ENCODE results near the gene SSU72.
"Not testable (repeated sequence)": the region's sequence is repeated elsewhere in the genome, so short reads cannot be mapped to it uniquely, and the experiment has no call there.

SSU72 gene

DNA sequence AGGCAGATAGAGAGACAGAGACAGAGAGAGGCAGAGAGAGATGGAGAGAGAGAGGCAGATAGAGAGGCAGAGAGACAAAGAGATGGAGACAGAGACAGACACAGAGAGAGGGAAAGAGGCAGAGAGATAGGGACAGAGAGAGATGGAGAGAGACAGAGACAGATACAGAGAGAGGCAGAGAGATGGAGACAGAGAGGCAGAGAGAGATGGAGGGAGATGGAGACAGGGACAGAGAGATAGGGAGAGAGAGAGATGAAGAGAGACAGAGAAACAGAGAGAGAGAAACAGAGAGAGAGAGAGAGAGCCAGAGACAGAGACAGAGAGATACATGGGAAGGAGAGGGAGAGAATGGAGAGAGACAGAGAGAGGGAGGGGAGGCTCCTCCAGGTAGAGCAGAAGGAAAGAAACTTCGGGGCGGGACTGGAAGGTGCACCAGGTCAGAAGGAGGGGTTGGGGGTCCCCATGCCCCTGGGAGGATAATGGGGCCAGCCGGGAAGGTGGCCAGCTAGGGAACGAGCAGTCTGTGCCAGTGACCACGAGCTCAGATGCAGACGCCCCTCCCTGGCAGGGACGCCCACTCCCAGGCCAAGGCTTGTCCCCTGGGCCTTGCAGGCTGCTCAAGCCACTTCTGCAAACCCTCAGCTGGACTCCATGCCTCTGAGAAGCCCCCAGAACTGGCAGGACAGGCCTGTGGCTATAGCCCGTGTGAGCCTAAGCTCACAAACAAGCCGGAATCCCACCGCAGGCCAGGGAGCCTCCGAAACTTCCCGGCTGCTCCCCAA is 22.0 kb upstream of the SSU72 start:
- no peak for DNase-seq (ENCODE audit: low read depth in 3 of 3, low spot score in 1 of 3)

DNA sequence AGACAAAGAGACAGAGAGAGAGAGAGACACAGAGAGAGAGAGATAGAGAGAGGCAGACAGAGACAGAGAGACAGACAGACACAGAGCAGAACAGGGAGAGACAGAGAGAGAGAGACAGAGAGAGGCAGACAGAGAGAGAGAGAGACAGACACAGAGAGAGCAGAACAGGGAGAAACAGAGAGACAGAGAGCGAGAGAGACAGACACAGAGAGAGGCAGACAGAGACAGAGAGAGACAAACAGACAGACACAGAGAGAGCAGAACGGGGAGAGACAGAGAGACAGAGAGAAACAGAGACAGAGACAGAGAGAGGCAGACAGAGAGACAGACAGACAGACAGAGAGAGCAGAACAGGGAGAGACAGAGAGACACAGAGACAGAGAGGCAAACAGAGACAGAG is 20.7 kb upstream of the SSU72 start:
- DNase-seq (ENCODE audit: low read depth in 3 of 3, low spot score in 1 of 3), result not testable (repeated sequence)

DNA sequence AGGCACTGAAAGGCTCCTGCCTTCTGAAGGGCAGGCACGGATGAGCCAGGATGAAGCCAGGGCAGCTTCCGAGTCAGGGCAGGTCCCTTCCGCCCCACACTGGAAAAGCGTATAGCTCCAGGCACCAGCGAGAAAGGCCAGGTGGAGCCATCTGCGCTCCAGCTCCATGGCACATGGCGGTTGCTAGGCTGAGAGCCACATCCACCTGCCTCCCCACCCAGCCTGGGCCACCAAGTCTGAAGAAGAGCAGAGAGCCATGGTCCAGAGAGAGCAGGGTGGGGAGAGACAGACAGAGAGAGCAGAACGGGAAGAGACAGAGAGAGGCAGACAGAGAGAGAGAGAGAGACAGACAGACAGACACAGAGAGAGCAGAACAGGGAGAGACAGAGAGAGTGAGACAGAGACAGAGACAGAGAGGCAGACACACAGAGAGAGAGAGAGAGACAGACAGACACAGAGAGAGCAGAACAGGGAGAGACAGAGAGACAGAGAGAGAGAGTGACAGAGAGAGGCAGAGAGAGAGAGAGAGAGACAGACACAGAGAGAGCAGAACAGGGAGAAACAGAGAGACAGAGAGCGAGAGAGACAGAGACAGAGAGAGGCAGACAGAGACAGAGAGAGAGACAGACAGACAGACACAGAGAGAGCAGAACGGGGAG is 20.1 kb upstream of the SSU72 start:
- no peak for DNase-seq (ENCODE audit: low read depth in 3 of 3, low spot score in 1 of 3)

DNA sequence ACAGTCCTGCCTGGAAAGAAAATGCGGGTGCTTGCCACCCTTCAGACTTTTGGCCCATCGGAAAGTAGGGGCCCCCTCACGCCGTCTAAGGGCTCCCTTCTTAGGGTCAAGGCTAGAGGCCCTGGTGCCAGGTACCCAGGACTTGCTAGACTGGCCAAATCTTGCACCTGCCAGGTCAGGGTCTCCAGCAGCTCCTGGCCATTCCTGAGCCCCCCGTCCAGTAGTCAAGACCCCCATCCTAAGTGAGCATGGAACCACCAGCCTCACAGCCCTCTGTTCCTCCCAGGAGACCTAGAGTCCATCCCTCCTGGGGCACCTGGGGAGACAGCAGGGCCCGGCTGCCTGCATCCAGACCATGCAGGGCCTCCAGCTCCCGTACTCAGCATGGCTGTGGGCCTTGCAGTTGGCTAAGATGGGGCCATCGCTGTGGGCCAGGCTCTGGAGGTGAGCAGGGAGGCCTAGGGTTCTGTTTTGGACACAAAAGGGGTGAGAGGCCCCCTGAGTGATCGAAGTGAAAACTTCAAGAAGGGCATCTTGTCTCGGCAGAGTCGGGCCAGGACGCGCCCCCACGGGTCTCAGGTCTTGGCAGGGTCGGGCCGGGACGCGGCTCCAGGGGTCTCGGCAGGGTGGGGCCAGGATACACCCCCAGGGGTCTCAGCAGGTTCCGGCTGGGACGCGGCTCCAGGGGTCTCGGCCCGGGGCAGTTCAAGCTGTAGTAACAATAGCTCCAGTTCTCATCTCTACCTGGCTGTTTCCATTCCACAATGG is 19.4 kb upstream of the SSU72 start:
- no peak for DNase-seq (ENCODE audit: low read depth in 3 of 3, low spot score in 1 of 3)

DNA sequence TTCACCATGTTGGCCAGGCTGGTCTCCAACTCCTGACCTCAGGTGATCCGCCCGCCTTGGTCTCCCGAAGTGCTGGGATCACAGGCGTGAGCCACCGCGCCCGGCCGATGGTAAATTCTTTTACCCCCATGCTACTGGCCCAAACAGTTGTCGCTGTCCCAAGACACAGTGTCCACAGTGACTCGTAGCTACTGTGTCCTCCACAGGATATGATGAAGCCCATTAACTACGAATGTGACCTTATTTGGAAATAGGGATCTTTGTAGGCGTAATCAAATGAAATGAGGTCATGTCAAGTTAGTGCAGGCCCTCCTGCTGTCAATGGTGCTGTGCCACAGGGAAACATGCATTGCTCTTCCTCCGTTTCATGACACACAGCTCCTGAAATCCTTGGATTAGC is 16.8 kb upstream of the SSU72 start:
- DNase-seq (ENCODE audit: low read depth in 3 of 3, low spot score in 1 of 3), result no peak

DNA sequence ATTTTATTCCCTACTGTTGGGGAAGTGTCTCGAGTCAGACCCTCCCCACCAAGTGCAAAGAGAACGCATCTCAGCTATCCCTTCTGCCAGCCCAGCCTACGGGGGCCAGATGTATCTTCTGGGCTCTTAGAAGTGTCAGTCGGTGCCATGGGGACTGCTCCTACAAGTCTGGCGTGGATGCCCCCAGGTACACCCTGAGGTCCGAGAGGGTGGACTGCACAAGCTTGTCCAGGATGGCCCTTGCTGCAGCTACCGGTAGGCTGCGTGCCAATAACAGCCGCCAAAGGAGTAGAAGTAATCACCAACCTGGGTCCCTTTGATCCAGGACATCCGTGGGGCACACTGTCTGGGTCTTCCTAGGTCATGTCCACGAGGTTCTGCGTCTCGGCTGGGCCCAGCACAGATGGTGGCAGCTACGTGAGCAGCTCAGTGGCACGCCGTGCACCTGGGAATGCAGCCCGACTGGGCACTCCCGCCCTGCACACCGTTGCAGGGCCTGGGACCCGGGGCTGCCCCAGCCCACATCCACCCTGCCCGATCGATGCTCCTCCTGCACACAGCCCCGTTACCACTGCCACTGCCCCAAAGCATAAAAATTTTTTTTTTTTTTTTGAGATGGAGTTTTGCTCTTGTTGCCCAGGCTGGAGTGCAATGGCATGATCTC is 8.8 kb upstream of the SSU72 start:
- DNase-seq (ENCODE audit: low read depth in 3 of 3, low spot score in 1 of 3), result no peak

DNA sequence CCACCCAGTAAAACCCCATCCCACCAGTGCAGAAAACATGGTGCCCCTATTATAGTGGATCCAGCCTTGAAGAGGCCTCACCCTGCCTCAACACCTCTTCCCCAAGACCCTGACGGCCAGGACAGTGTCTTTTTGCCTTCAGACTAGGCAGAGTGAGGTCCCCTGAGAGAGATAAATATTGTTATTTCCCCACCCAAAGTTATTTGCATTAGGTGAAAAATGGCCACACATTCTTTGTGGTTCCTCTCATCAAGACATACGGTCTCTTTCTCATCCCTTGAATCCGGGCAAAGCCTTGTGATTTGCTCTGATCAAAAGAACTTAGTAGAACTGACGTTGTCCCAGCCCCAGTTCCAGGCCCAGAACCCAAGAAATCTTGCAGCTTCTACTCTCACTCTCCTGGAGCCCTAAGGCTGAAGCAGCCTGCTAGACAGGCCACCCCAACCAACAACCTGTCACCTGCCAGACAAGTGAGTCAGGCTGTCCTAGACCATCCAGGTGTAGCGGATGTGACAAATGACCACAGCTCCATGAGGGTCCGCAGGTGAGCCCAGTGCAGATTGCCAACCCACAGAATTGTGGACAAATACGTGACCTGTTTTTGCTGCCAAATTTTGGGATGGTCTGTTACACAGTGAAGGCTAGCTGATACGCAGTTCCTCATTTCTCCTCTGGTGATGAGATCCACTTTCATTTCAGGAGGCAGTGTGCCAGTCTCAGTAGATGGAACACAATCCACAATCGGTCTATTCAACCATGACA is 8.1 kb upstream of the SSU72 start:
- DNase-seq (ENCODE audit: low read depth in 3 of 3, low spot score in 1 of 3), result no peak

DNA sequence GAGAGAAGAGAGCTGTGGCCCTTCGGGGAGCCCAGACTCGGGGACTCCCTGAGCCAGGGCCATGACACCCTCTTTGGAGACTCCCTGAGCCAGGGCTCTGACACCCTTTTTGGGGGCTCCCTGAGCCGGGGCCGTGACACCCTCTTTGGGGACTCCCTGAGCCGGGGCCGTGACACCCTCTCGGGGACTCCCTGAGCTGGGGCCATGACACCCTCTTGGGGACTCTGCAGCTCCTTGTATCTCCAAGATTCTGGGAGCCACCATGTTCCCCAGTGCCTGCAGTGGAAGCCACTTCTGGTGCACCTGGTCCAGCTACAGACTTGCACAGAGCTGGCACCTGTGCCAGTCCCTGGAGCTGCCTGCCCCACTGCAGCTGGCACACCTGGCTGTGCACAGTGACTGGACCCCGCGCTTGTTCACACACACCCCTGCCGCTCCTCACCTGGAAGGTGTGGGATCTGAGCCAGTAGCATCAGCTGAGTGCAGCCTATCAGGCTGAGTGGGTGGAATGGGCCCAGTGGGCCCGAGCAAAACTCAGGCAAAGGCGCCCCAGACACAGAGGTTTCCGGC is 3.8 kb upstream of the SSU72 start:
- DNase-seq (ENCODE audit: low read depth in 3 of 3, low spot score in 1 of 3), result no peak

DNA sequence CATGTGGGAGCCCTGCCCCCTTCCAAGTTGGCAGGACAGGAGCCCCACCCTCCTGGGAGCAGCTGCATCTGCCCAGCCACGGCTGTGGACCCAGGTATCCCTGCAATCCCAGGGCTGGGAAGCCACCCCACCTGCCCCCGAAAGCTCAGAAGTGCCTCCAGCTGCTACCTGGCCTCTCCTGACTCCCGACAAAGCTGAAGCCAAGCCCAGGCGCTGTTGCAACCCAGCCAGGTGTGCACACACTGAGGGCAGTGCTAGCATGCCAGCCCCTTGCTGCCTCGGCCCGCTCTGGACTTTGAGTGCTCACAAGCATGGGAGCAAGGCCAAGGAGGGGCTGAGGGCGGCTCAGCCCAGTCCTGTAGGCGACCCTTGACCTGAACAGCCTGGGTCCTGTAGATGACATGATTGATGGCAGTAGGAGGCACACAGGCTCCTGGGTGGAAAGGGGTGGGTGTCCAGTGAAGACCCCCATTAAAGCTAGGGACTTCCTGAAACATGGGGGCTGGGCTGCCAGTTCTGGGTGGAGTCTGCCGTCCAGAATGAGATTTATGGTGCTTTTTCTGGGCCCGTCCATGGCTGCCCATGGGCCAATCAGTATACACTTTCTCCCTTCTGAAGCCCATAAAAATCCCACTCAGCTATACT is 2.8 kb upstream of the SSU72 start:
- no peak for DNase-seq (ENCODE audit: low read depth in 3 of 3, low spot score in 1 of 3)

DNA sequence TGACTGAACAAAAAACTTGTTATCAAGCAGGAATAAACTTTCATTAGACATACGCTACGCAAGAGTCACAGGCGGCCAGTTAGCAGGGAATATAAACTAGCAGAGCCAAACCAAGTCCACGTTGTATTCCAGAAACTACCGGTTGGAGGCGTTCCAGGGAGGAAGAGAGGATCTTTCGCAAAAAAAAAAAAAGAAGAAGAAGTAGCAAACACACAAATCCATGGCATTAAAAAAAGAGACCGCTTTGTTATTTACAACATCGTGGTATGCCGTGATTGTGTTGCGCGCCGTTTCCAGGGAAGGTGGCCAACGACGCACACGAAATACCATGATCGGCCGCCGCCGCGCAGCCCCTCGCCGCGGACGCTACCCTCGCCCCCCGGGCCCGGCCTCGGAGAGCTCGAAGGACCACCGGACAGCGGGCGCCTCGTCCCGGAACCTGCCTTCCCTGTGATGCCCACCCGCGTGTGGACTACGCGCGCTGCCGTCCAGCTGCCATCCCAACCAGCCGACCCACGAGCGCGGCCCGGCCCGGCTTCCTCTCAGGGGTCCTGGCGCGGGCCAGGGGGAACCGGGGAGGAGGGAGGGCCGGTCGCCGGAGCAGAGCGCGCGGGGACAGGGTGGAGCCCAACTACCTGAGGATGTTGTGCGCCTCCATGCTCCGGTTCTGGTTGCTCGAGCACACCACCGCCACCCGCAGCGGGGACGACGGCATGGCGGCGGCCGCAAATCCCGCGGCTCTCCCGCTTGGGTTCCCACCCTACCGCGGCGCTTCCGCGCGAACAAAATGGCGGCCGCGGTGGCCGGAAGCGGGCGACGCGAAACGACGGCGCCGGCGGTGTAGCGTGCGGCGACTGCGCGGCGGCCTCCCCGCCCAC is 581 bp downstream of the SSU72 start:
- peak; percentile 12 to 55 (median 38) for DNase-seq (ENCODE audit: low read depth in 3 of 3, low spot score in 1 of 3)

DNA sequence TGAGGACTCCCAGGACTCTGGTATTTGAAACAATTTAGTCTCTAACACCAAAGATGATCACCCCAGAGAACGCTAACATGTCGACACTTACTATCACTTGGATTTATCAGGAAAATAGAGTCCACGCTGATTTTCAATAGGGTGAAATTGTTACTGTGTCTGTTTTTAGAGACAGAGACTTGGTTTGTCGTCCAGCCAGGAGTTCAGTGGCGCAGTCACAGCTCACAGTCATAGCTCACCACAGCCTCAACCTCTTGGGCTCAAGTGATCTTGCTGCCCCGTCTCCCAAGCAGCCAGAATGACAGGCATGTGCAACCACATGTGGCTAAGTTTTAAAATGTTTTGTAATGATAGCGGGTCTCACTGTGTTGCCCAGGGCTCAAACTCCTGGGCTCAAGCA is 5.3 kb downstream of the SSU72 start:
- no peak for DNase-seq (ENCODE audit: low read depth in 3 of 3, low spot score in 1 of 3)

DNA sequence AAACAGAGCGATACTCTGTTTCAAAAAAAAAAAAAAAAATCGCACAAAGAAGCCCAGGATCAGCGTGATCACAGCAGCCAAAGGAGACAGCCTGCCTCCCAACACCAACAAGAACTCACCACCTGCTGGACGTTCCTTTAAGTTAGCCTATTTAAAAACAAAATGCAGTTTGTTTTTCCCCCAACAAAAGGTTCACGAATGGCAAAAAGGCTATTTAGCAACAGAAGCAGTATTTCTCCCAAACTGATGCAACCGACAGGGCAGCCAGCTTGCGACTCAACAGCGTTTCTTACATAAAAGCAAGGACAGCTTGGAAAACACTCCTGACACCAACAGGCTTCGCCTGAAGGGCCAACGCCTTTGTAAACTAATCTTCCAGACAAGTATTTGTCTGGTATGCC is 6.8 kb downstream of the SSU72 start:
- no peak for DNase-seq (ENCODE audit: low read depth in 3 of 3, low spot score in 1 of 3)

DNA sequence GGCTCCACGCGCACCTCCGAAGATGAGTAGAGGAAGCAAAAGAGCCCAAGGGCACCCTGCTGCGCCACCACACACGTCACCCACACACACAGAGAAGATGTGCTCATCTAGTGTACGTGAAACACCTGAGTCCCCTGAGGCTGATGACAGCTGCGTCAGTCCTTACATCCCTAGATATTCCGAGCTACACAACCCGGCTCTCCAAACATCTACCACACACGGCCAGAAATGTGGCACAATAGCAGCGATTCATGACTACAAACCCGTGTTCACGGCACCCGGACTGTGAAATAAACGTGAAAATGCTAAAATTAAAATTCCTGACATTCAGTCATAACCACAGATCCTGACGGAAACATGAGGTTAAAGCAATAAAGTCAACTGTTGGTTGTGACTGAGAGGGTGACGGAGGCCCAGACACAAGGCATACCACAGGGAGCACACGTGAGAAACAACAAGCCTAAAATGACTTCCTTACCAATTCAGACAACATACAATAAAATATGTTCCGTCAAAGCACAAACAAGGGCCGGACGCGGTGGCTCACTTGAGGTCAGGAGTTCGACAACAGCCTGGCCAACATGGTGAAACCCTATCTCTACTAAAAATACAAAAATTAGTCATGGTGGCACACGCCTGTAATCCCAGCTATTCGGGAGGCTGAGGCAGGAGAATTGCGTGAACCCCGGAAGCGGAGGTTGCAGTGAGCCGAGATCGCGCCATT is 7.3 kb downstream of the SSU72 start:
- no peak for DNase-seq (ENCODE audit: low read depth in 3 of 3, low spot score in 1 of 3)

DNA sequence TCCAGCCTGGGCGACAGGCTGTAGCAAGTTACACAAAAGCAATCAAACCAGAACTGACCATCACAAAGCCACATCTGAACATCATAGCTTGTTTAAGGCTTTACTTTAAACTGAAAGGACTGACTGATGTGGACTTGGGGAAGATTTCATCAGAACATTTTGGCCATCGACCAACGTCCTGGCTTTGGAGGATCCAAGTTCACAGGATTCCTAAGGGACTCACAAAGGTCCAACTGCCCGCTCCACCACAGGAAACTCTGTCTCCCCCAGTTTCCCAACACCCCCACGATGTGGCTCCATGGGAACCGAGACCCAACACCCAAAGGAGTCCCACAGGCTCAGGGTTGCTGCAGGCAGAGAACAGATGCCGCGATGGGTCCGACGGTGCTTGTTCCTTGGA is 9.3 kb downstream of the SSU72 start:
- DNase-seq (ENCODE audit: low read depth in 3 of 3, low spot score in 1 of 3), result no peak

DNA sequence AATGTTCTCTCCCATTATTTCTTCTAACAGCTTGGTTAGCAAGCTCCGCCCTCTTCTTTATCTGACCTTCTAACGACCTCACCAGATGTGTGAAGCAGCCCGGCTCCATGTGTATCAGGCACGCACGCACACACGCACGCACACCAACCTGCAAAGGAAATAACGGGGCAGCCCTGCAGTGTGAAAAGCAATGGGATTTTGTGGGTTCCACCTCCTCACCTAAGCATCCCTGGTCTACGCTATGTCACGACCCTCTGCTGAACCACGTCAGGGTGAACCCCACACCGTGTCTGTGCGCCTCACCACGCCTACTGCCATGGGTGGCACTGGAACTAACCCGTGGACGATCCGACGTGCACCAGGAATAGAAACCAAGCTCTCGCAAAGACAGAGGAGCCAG is 10.4 kb downstream of the SSU72 start:
- DNase-seq (ENCODE audit: low read depth in 3 of 3, low spot score in 1 of 3), result no peak

DNA sequence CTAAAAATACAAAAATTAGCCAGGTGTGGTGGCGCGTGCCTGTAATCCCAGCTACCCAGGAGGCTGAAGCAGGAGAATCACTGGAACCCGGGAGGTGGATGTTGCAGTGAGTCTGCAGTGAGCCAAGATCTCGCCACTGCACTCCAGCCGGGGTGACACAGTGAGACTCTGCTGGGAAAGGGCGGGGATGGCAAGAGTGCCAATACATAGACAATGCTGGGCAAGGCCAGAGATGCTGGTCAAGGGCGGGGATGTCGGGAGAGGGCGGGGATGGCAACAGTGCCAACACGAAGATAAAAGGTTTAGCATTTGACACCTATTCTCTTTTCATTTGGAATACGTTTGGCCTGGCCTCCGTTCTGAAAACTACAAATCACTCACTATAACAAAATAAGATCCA is 11.0 kb downstream of the SSU72 start:
- DNase-seq (ENCODE audit: low read depth in 3 of 3, low spot score in 1 of 3), result no peak

DNA sequence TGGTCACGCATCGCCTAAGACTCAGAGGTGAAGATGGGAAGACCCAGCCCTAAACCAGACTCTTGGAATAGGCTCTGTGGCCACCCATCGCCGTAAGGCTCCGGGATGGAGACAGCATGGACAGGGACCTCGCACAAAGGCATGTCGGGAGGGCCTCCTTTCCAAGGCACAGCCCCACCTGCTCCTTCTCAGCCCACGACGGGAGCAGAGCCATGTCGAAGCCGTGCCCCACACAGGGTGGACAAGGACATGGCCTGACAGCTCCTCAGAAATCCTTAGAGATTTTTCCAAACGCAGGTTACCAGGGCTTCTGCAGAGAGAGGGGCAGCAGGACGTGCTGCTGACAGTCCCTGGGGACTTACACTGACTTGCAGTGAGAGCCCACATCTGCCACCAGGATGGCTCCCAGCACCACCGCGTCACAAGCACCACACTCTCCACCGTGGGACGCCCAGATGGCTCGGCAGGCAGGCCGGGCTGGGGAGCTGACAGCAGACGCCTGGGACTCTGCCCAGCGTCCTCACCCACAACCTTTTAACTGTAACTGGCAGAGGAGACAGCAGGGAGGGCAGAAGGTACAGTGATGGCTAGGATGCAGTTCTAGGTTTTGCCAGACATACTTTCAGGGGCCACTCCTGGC is 12.0 kb downstream of the SSU72 start:
- DNase-seq (ENCODE audit: low read depth in 3 of 3, low spot score in 1 of 3), result no peak
